Liver (tissue), 9 donors: ENCODE data around the gene TRMT1. TPM values are rescaled to one million over a fixed set of nuclear protein-coding genes. Genes with fewer than 3 reads are reported as not detected.
"Not testable (repeated sequence)": the region's sequence is repeated elsewhere in the genome, so short reads cannot be mapped to it uniquely, and the experiment has no call there.

Source experiments
- DNase-seq: peaks from one replicate; pipeline ENCODE4 v3.0.0-alpha.2; 2017; ENCODE audit warnings: low spot score
- H3K27ac ChIP-seq, 2 donors: one replicate each; pipeline ENCODE4 v1.7.0; 2013; ENCODE audit warnings: inconsistent platforms in 2 of 2, low read length in 2 of 2, control low read depth in 1 of 2, low read depth in 1 of 2, mild to moderate bottlenecking in 1 of 2
- H3K27me3 ChIP-seq, 4 donors: one replicate each; pipeline versions ENCODE4 v1.6.1 to v1.7.0; 2013; ENCODE audit warnings: low read length in 3 of 4, inconsistent platforms in 1 of 4, mild to moderate bottlenecking in 1 of 4, moderate library complexity in 1 of 4; ENCODE audit not compliant: control insufficient read depth in 4 of 4, insufficient read depth in 4 of 4
- H3K36me3 ChIP-seq, 4 donors: one replicate each; pipeline versions ENCODE4 v1.6.1 to v1.7.0; 2013; ENCODE audit warnings: low read length in 3 of 4, mild to moderate bottlenecking in 3 of 4, low read depth in 1 of 4, moderate library complexity in 1 of 4; ENCODE audit not compliant: control insufficient read depth in 4 of 4, insufficient read depth in 3 of 4
- H3K4me1 ChIP-seq, 4 donors: one replicate each; pipeline versions ENCODE4 v1.6.1 to v1.7.0; 2013; ENCODE audit warnings: low read length in 3 of 4, mild to moderate bottlenecking in 3 of 4, moderate library complexity in 1 of 4; ENCODE audit not compliant: control insufficient read depth in 4 of 4, insufficient read depth in 4 of 4
- H3K4me3 ChIP-seq, 3 donors: one replicate each; pipeline versions ENCODE4 v1.6.1 to v1.7.0; 2013; ENCODE audit warnings: low read length in 3 of 3, control low read depth in 1 of 3, low read depth in 1 of 3, mild to moderate bottlenecking in 1 of 3
- H3K9ac ChIP-seq, 2 donors: one replicate each; pipeline ENCODE4 v1.7.0; 2013; ENCODE audit warnings: low read length in 2 of 2, mild to moderate bottlenecking in 2 of 2, moderate library complexity in 2 of 2, control low read depth in 1 of 2, low read depth in 1 of 2
- H3K9me3 ChIP-seq, 4 donors: one replicate each; pipeline versions ENCODE4 v1.6.1 to v1.7.0; 2013; ENCODE audit warnings: low read length in 3 of 4; ENCODE audit not compliant: control insufficient read depth in 4 of 4
- FOXA2 ChIP-seq: IDR thresholded peaks from 2 replicates; pipeline ENCODE4 v1.6.1; 2016; ENCODE audit warnings: antibody characterized with exemption
- HNF4A ChIP-seq, 2 donors: conservative IDR thresholded peaks; 2 replicates each; pipeline ENCODE4 v1.6.1; 2016; ENCODE audit warnings: antibody characterized with exemption in 2 of 2, mild to moderate bottlenecking in 2 of 2
- MAX ChIP-seq: IDR thresholded peaks from 2 replicates; pipeline ENCODE4 v1.6.1; 2016; ENCODE audit warnings: antibody characterized with exemption
- NR2F2 ChIP-seq: IDR thresholded peaks from 2 replicates; pipeline ENCODE4 v1.6.1; 2016; ENCODE audit warnings: antibody characterized with exemption
- REST ChIP-seq: IDR thresholded peaks from 2 replicates; pipeline ENCODE4 v1.6.1; 2016; ENCODE audit warnings: antibody characterized with exemption, mild to moderate bottlenecking
- RXRA ChIP-seq, 2 donors: IDR thresholded peaks; 2 replicates each; pipeline ENCODE4 v1.6.1; 2017 to 2018; ENCODE audit warnings: antibody characterized with exemption in 2 of 2, mild to moderate bottlenecking in 1 of 2
- SP1 ChIP-seq: IDR thresholded peaks from 2 replicates; pipeline ENCODE4 v1.6.1; 2018; ENCODE audit warnings: antibody characterized with exemption, mild to moderate bottlenecking
- TAF1 ChIP-seq: conservative IDR thresholded peaks from 2 replicates; pipeline ENCODE4 v1.6.1; 2016; ENCODE audit warnings: antibody characterized with exemption, mild to moderate bottlenecking
- YY1 ChIP-seq: IDR thresholded peaks from 2 replicates; pipeline ENCODE4 v1.6.1; 2016; ENCODE audit warnings: antibody characterized with exemption, mild to moderate bottlenecking
- WGBS: extraction: QIAGEN DNeasy Blood & Tissue Kit; methylation state at CpG from one replicate; pipeline ENCODE4 v1.1.7; 2013; 5-methylcytosine and 5-hydroxymethylcytosine counted together
- polyA plus RNA-seq, 2 donors: library from polyadenylated mRNA; stranded (reverse) in 1 of 2; unstranded in 1 of 2; fragments of 200-250 nt in 1 of 2; fragments of >200 nt in 1 of 2; fragmentation: Nextera tagmentation in 1 of 2; extraction: Ambion mirVana in 1 of 2; gene quantifications; one replicate each; pipeline versions ENCODE4 v1.2.1 to v1.2.3, GENCODE V29; 2013 to 2015
- total RNA-seq, 2 donors: library from RNA; depleted of rRNA; stranded (reverse); fragments of >200 nt; gene quantifications; one replicate each; pipeline ENCODE4 v1.2.3, GENCODE V29; 2014
- donor health status: healthy.
- donor health status: healthy.
- donor health status: healthy.
- donor health status: healthy.
- donor health status: healthy.

Gene TRMT1
- total and polyA plus RNA-seq, 4 donors: 8.3 to 15.6 (median 11.7) TPM

DNA sequence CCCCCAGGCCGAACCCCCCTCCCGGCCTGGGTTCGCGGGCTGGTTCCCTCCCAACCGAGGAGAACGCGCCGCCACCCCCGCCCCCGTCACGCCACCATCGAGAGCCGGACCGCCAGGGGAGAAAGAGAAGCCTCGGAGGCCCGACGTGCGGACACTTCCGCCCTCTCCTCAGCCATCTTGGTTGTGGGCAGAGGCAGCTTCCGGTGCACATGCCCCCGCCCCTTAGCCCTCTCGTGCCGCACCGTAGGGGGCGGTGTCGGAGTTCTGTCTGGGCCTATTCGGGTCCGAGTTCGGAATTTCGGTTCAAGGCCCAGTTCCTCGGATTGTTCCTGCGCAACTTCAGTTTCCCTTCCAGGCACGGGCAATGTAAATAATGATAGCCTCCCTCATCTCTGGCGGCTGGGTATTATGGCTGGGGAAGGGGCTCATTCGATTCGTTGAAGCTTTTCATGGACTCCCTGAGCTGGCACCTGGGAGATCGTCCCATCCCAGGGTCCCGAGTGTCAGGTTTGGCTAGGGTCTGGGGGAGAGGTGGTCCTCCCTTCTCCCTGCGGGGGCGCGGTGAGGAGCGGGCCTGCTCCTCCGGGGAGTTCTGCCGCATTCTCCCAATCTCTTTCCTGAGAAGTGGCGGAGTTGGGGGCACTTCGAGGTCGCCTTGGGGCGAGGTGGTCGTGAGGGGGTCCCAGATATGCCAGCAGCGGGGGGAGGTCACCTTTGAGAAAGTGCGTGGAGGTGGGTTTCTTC lies 33.8 kb upstream of the TRMT1 start, which contains the start of the genes IER2 and STX10 (continued):
- TF ChIP-seq REST: peak; percentile 91
- peak; percentile 100 for TF ChIP-seq YY1
- peak; percentile 85 for TF ChIP-seq TAF1
- TF ChIP-seq MAX: peak; percentile 97

- Histone ChIP-seq H3K9me3 (no peaks in the 10 kb centered on the region), H3K4me3 (peak overlapping the region; percentile 75 to 89 (median 80)), H3K4me1 (peaks cover 0 to 14% (median 11%) of the 10 kb centered on the region in 4 donors), H3K36me3 (peaks cover 0 to 5% (median 1%) of the 10 kb centered on the region in 4 donors), H3K27me3 (no peaks in the 10 kb centered on the region), H3K27ac (peak overlapping the region; percentile 98), H3K9ac (peak overlapping the region; percentile 32 to 78)
- DNase-seq: peak; percentile 45
- TF ChIP-seq HNF4A (conservative IDR thresholded peaks at IDR 0.05) (no peak), FOXA2 (no peak), SP1 (no peak), REST (no peak)
- under 1% methylated on average over 46 of the region's 46 CpGs for WGBS
These were observed 33.2 kb upstream of the TRMT1 start for GRCh38 chr19:13149628-13150186.

GRCh38 chr19:13149173-13149627 lies 32.7 kb upstream of the TRMT1 start:
- Histone ChIP-seq H3K27ac (peak overlapping the region; percentile 98), H3K9ac (peak overlapping the region; percentile 2 to 32), H3K4me1 (peaks cover 0 to 14% (median 11%) of the 10 kb centered on the region in 4 donors), H3K4me3 (peak overlapping the region; percentile 75 to 89 (median 80))
- peak; percentile 43 for DNase-seq
- not testable (repeated sequence) for H3K9me3 ChIP-seq, H3K27me3 ChIP-seq, H3K36me3 ChIP-seq
- TF ChIP-seq RXRA (IDR thresholded peaks at IDR 0.05) (peak in 1 of 2 donors; percentile 37), NR2F2 (peak; percentile 56), HNF4A (conservative IDR thresholded peaks at IDR 0.05) (peak in 1 of 2 donors; percentile 32)
- 16% methylated on average over 17 of the region's 17 CpGs for WGBS
